PC-3 (cell line): Measurements from ENCODE around the gene USP25. TPM values are rescaled to one million over a fixed set of nuclear protein-coding genes. Genes with fewer than 3 reads are reported as not detected.

Experiments
- ATAC-seq: fragments of 200-7000 bp; cut with Tn5 transposase; 2 replicates; pipeline ENCODE4 v1.9.1; 2020; ENCODE audit warnings: mild to moderate bottlenecking, moderate library complexity
- BruUV-seq: library from RNA; stranded (reverse); fragments of 400-500 nt; replicated peaks from 2 replicates; lab custom pipeline; 2021; lab: Mats Ljungman, UMichigan
- CTCF ChIA-PET: fragments of 300-600 bp; sonication (Branson Sonifier 250); formaldehyde crosslinking; loops from one replicate; lab custom pipeline; 2022; ENCODE audit warnings: antibody characterized with exemption; lab: Charles Lee
- POLR2A ChIA-PET: fragments of 300-600 bp; sonication (Branson Sonifier 250); formaldehyde crosslinking; loops from one replicate; lab custom pipeline; 2022; ENCODE audit warnings: antibody characterized with exemption; ENCODE audit not compliant: unreplicated experiment; lab: Charles Lee
- DNase-seq: peaks from one replicate; pipeline ENCODE4 v3.0.0-alpha.2; 2015
- H2AFZ ChIP-seq: fragments of 300-600 bp; sonication (generic); 2 replicates; pipeline ENCODE4 v1.6.0; 2016; ENCODE audit warnings: antibody characterized with exemption, low read length
- H3F3A ChIP-seq: fragments of 300-600 bp; sonication (generic); one replicate; pipeline ENCODE4 v1.6.0; 2017; ENCODE audit warnings: antibody characterized with exemption, low read length, control low read depth, mild to moderate bottlenecking; ENCODE audit not compliant: unreplicated experiment
- H3K27ac ChIP-seq: fragments of 300-600 bp; sonication (generic); 2 replicates; pipeline ENCODE4 v1.5.1; 2016; ENCODE audit warnings: mild to moderate bottlenecking, low read length
- H3K27me3 ChIP-seq: fragments of 300-600 bp; sonication (generic); 2 replicates; pipeline ENCODE4 v1.6.1; 2016; ENCODE audit warnings: low read length, mixed read lengths
- H3K36me3 ChIP-seq: fragments of 300-600 bp; sonication (generic); 2 replicates; pipeline ENCODE4 v1.6.1; 2016; ENCODE audit warnings: low read depth, mixed run types, low read length, mixed read lengths
- H3K4me1 ChIP-seq: fragments of 300-600 bp; sonication (generic); 2 replicates; pipeline ENCODE4 v1.5.1; 2016; ENCODE audit warnings: low read length; ENCODE audit not compliant: insufficient read depth
- H3K4me2 ChIP-seq: fragments of 300-600 bp; sonication (generic); 2 replicates; pipeline ENCODE4 v1.6.0; 2016; ENCODE audit warnings: low read length
- H3K4me3 ChIP-seq: fragments of 300-600 bp; sonication (generic); 2 replicates; pipeline ENCODE4 v1.5.1; 2016; ENCODE audit warnings: mild to moderate bottlenecking, low read length, mixed read lengths
- H3K79me2 ChIP-seq: fragments of 300-600 bp; sonication (generic); 2 replicates; pipeline ENCODE4 v1.6.1; 2017; ENCODE audit warnings: low read length, mixed read lengths
- H3K9ac ChIP-seq: fragments of 300-600 bp; sonication (generic); 2 replicates; pipeline ENCODE4 v1.6.0; 2016; ENCODE audit warnings: mild to moderate bottlenecking, low read length
- H3K9me2 ChIP-seq: fragments of 300-600 bp; sonication (generic); replicated peaks from 2 replicates; pipeline ENCODE4 v1.6.1; 2016; ENCODE audit warnings: mixed run types, low read length, mixed read lengths
- H3K9me3 ChIP-seq: fragments of 300-600 bp; sonication (generic); 2 replicates; pipeline ENCODE4 v1.6.1; 2016; ENCODE audit warnings: low read length, mixed read lengths
- H4K20me1 ChIP-seq: fragments of 300-600 bp; sonication (generic); 2 replicates; pipeline ENCODE4 v1.6.1; 2016; ENCODE audit warnings: low read length, mixed read lengths
- CTCF ChIP-seq: fragments of 300-600 bp; sonication (generic); conservative IDR thresholded peaks from 2 replicates; pipeline ENCODE4 v1.5.1; 2017; ENCODE audit warnings: antibody characterized with exemption, low read depth, mild to moderate bottlenecking, low read length
- EZH2 ChIP-seq: fragments of 300-600 bp; sonication (generic); IDR thresholded peaks from one replicate; pipeline ENCODE4 v1.6.1; 2017; ENCODE audit warnings: antibody characterized with exemption, mild to moderate bottlenecking, low read length; ENCODE audit not compliant: unreplicated experiment
- EZH2phosphoT487 ChIP-seq: fragments of 300-600 bp; sonication (generic); IDR thresholded peaks from 2 replicates; pipeline ENCODE4 v1.6.1; 2018; ENCODE audit warnings: mild to moderate bottlenecking, antibody characterized with exemption, low read length, borderline replicate concordance
- intact Hi-C: fragments of 100-400 bp; cut with micrococcal nuclease; formaldehyde crosslinking; loops from 2 replicates; pipeline ENCODE4 v1.9.0; 2023
- total RNA-seq: library from RNA; depleted of rRNA; stranded (reverse); fragments of >200 nt; gene quantifications from 2 replicates; pipeline ENCODE4 v1.2.3, GENCODE V29; 2014

The USP25 gene
- total RNA-seq, 1 experiment from 2014 or later = 54.4 TPM

- no peaks in the 10 kb centered on the region for H3K9me3 ChIP-seq
- H3K27ac ChIP-seq = no peak overlapping the region
- H3K4me2 ChIP-seq = no peak overlapping the region
- ATAC-seq (peak; percentile 16; the same call in 1 of the 2 replicates), DNase-seq (no peak)
- TF ChIP-seq EZH2 = no peak
- H3K79me2 ChIP-seq = no peaks in the 10 kb centered on the region
- no peaks in the 10 kb centered on the region for H3F3A ChIP-seq
- no peaks in the 10 kb centered on the region for H3K27me3 ChIP-seq
- H3K9ac ChIP-seq = no peak overlapping the region
- H4K20me1 ChIP-seq = no peaks in the 10 kb centered on the region
- CTCF ChIA-PET = no interaction called here
- no peak overlapping the region for H3K4me3 ChIP-seq
- POLR2A ChIA-PET = no interaction called here
- no TSS peak for BruUV-seq
- no peaks in the 10 kb centered on the region for H3K9me2 ChIP-seq
- H3K36me3 ChIP-seq = no peaks in the 10 kb centered on the region
- H3K4me1 ChIP-seq = no peaks in the 10 kb centered on the region
- intact Hi-C loops = no loop called here
- H2AFZ ChIP-seq = no peak overlapping the region
Measured at GRCh38 chr21:15896501-15896900, 166.7 kb downstream of the USP25 start.

- DNase-seq (no peak), ATAC-seq (no peak; the same call in 1 of the 2 replicates)
- CTCF ChIA-PET = no interaction called here
- no TSS peak for BruUV-seq
- Histone ChIP-seq H3K27ac (no peak overlapping the region), H3K9ac (no peak overlapping the region), H3K79me2 (no peaks in the 10 kb centered on the region), H3K9me2 (no peaks in the 10 kb centered on the region), H4K20me1 (no peaks in the 10 kb centered on the region), H3K27me3 (no peaks in the 10 kb centered on the region), H3K4me2 (no peak overlapping the region), H2AFZ (no peak overlapping the region), H3K4me1 (no peaks in the 10 kb centered on the region), H3K36me3 (no peaks in the 10 kb centered on the region), H3K4me3 (no peak overlapping the region), H3F3A (no peaks in the 10 kb centered on the region), H3K9me3 (no peaks in the 10 kb centered on the region)
- intact Hi-C loops = no loop called here
- POLR2A ChIA-PET = no interaction called here
- TF ChIP-seq EZH2 (no peak), CTCF (no peak), EZH2phosphoT487 (no peak)
Measured at GRCh38 chr21:15904389-15904788, 174.6 kb downstream of the USP25 start.

GRCh38 chr21:15908187-15908586, 178.4 kb downstream of the USP25 start:
- Histone ChIP-seq H2AFZ (no peak overlapping the region), H3K36me3 (no peaks in the 10 kb centered on the region), H3K27me3 (no peaks in the 10 kb centered on the region), H3K9me3 (no peaks in the 10 kb centered on the region), H3K9ac (no peak overlapping the region), H3F3A (no peaks in the 10 kb centered on the region), H3K4me3 (no peak overlapping the region), H3K79me2 (no peaks in the 10 kb centered on the region), H3K4me2 (no peak overlapping the region), H3K27ac (no peak overlapping the region), H4K20me1 (no peaks in the 10 kb centered on the region), H3K4me1 (no peaks in the 10 kb centered on the region), H3K9me2 (no peaks in the 10 kb centered on the region)
- no peak for TF ChIP-seq EZH2
- DNase-seq (no peak), ATAC-seq (no peak)
- ChIA-PET POLR2A (no interaction called here), CTCF (no interaction called here)
- no TSS peak for BruUV-seq
- intact Hi-C loops = no loop called here

- TF ChIP-seq EZH2phosphoT487 = no peak
- TF ChIP-seq EZH2 = no peak
- TF ChIP-seq CTCF = no peak
- H3K36me3 ChIP-seq = no peaks in the 10 kb centered on the region
- H3F3A ChIP-seq = no peaks in the 10 kb centered on the region
- H3K4me3 ChIP-seq = no peak overlapping the region
- H3K79me2 ChIP-seq = no peaks in the 10 kb centered on the region
- no peak overlapping the region for H2AFZ ChIP-seq
- H3K4me2 ChIP-seq = no peak overlapping the region
- POLR2A ChIA-PET = no interaction called here
- no peaks in the 10 kb centered on the region for H4K20me1 ChIP-seq
- no peaks in the 10 kb centered on the region for H3K9me2 ChIP-seq
- no peaks in the 10 kb centered on the region for H3K9me3 ChIP-seq
- no TSS peak for BruUV-seq
- H3K9ac ChIP-seq = no peak overlapping the region
- peak; percentile 17; the same call in 1 of the 2 replicates for ATAC-seq
- CTCF ChIA-PET = no interaction called here
- no peaks in the 10 kb centered on the region for H3K27me3 ChIP-seq
- H3K27ac ChIP-seq = no peak overlapping the region
- H3K4me1 ChIP-seq = peaks cover 4% of the 10 kb centered on the region; the same call in 1 of the 2 replicates
- DNase-seq = no peak
- intact Hi-C loops = no loop called here
Measured at GRCh38 chr21:15928196-15928595, 198.4 kb downstream of the USP25 start.
